Stomach (tissue), 4 donors: Measurements from ENCODE around the gene SYNJ2.

ENCODE experiments used
- CTCF ChIP-seq, 7 experiments: fragments of 450-650 bp in 4 of 7; fragments of 200-600 bp in 3 of 7; sonication (generic) in 3 of 7; IDR thresholded peaks; one replicate each; pipeline ENCODE4 v1.5.1; 2016 to 2019; ENCODE audit warnings: antibody characterized with exemption in 7 of 7, control low read depth in 2 of 7, mild to moderate bottlenecking in 1 of 7
- EP300 ChIP-seq: sonication (generic); formaldehyde crosslinking; IDR thresholded peaks from one replicate; pipeline ENCODE4 v1.6.1; 2017; ENCODE audit warnings: antibody characterized with exemption
- POLR2A ChIP-seq, 4 donors: fragments of 450-650 bp; IDR thresholded peaks; one replicate each; pipeline ENCODE4 v1.6.1; 2016; ENCODE audit warnings: antibody characterized with exemption in 4 of 4, control low read depth in 2 of 4, mild to moderate bottlenecking in 1 of 4, moderate library complexity in 1 of 4

- TF ChIP-seq CTCF (IDR thresholded peaks at IDR 0.05) (no peak), POLR2A (IDR thresholded peaks at IDR 0.05) (no peak), EP300 (no peak)
Measured at GRCh38 chr6:158103228-158103627, 121.6 kb downstream of the SYNJ2 start.
